H9 (cell line): ENCODE data around the gene TMEM187. TPM values are rescaled to one million over a fixed set of nuclear protein-coding genes. Genes with fewer than 3 reads are reported as not detected.

Source experiments
- DNase-seq: peaks from one replicate; pipeline ENCODE4 v3.0.0-alpha.2; 2017
- H2AFZ ChIP-seq: one replicate; pipeline ENCODE4 v1.6.1; 2013; ENCODE audit warnings: mild to moderate bottlenecking, low read length, control low read depth, moderate library complexity
- H2AK5ac ChIP-seq: 2 replicates; pipeline ENCODE4 v1.6.1; 2013; ENCODE audit warnings: low read length, control low read depth, mixed read lengths; ENCODE audit not compliant: insufficient read length
- H2BK120ac ChIP-seq: one replicate; pipeline ENCODE4 v1.6.1; 2013; ENCODE audit warnings: low read depth, mild to moderate bottlenecking, low read length, control low read depth, inconsistent platforms; ENCODE audit not compliant: poor library complexity, severe bottlenecking
- H2BK12ac ChIP-seq: 2 replicates; pipeline ENCODE4 v1.6.1; 2013; ENCODE audit warnings: low read length, control low read depth, mixed read lengths, low read depth; ENCODE audit not compliant: insufficient read length
- H2BK15ac ChIP-seq: 2 replicates; pipeline ENCODE4 v1.6.1; 2013; ENCODE audit warnings: low read depth, low read length, control low read depth
- H2BK20ac ChIP-seq: one replicate; pipeline ENCODE4 v1.6.1; 2013; ENCODE audit warnings: low read depth, mild to moderate bottlenecking, low read length, control low read depth, inconsistent platforms; ENCODE audit not compliant: poor library complexity, severe bottlenecking
- H2BK5ac ChIP-seq: 2 replicates; pipeline ENCODE4 v1.6.1; 2013; ENCODE audit warnings: low read length, control low read depth, mixed read lengths; ENCODE audit not compliant: insufficient read length
- H3K14ac ChIP-seq: 2 replicates; pipeline ENCODE4 v1.6.1; 2013; ENCODE audit warnings: low read length, control low read depth; ENCODE audit not compliant: insufficient read depth
- H3K18ac ChIP-seq: 2 replicates; pipeline ENCODE4 v1.6.1; 2013; ENCODE audit warnings: low read depth, mild to moderate bottlenecking, mixed read lengths, low read length, control low read depth; ENCODE audit not compliant: insufficient read length
- H3K23ac ChIP-seq: 2 replicates; pipeline ENCODE4 v1.6.1; 2013; ENCODE audit warnings: low read length, control low read depth, mixed read lengths, low read depth; ENCODE audit not compliant: insufficient read length
- H3K23me2 ChIP-seq: 2 replicates; pipeline ENCODE4 v1.6.1; 2013; ENCODE audit warnings: low read depth, mild to moderate bottlenecking, mixed read lengths, low read length, control low read depth; ENCODE audit not compliant: insufficient read length, poor library complexity, severe bottlenecking
- H3K27ac ChIP-seq: 2 replicates; pipeline ENCODE4 v1.5.1; 2013; ENCODE audit warnings: low read length, control low read depth, mixed read lengths, low read depth; ENCODE audit not compliant: insufficient read length
- H3K27me3 ChIP-seq: 2 replicates; pipeline ENCODE4 v1.6.1; 2013; ENCODE audit warnings: low read length, control low read depth, inconsistent platforms; ENCODE audit not compliant: insufficient read depth
- H3K4ac ChIP-seq: 2 replicates; pipeline ENCODE4 v1.6.1; 2013; ENCODE audit warnings: low read depth, mild to moderate bottlenecking, control low read depth, inconsistent platforms, low read length, moderate library complexity
- H3K4me1 ChIP-seq: 2 replicates; pipeline ENCODE4 v1.6.1; 2013; ENCODE audit warnings: low read length, control low read depth, inconsistent platforms; ENCODE audit not compliant: insufficient read depth
- H3K4me2 ChIP-seq: 2 replicates; pipeline ENCODE4 v1.6.1; 2013; ENCODE audit warnings: low read length, control low read depth, mixed read lengths; ENCODE audit not compliant: insufficient read length, insufficient read depth
- H3K56ac ChIP-seq: 2 replicates; pipeline ENCODE4 v1.6.1; 2013; ENCODE audit warnings: low read depth, mild to moderate bottlenecking, mixed read lengths, low read length, control low read depth; ENCODE audit not compliant: insufficient read length
- H3K79me1 ChIP-seq: 2 replicates; pipeline ENCODE4 v1.6.1; 2013; ENCODE audit warnings: low read depth, mild to moderate bottlenecking, moderate library complexity, low read length, control low read depth, inconsistent platforms; ENCODE audit not compliant: insufficient read depth, poor library complexity, severe bottlenecking
- H3K79me2 ChIP-seq: 2 replicates; pipeline ENCODE4 v1.6.1; 2013; ENCODE audit warnings: low read length, control low read depth, inconsistent platforms; ENCODE audit not compliant: insufficient read depth
- H3K9ac ChIP-seq: 2 replicates; pipeline ENCODE4 v1.6.1; 2013; ENCODE audit warnings: low read length, control low read depth, mixed read lengths; ENCODE audit not compliant: insufficient read length; ENCODE audit errors: extremely low read depth
- H3K9me3 ChIP-seq: one replicate; pipeline ENCODE4 v1.6.1; 2013; ENCODE audit warnings: low read depth, low read length, inconsistent platforms; ENCODE audit not compliant: control insufficient read depth
- H3T11ph ChIP-seq: one replicate; pipeline ENCODE4 v1.6.1; 2013; ENCODE audit warnings: mild to moderate bottlenecking, low read length, control low read depth, inconsistent platforms
- H4K20me1 ChIP-seq: one replicate; pipeline ENCODE4 v1.6.1; 2013; ENCODE audit not compliant: control insufficient read depth, insufficient read length, insufficient read depth
- H4K5ac ChIP-seq: 2 replicates; pipeline ENCODE4 v1.6.1; 2013; ENCODE audit warnings: low read depth, mild to moderate bottlenecking, mixed read lengths, low read length, control low read depth; ENCODE audit not compliant: insufficient read length
- H4K8ac ChIP-seq: replicated peaks from 2 replicates; pipeline ENCODE4 v1.6.1; 2013; ENCODE audit warnings: low read length, control low read depth, mixed read lengths, low read depth; ENCODE audit not compliant: insufficient read length
- H4K91ac ChIP-seq: 2 replicates; pipeline ENCODE4 v1.6.1; 2013; ENCODE audit warnings: low read depth, mild to moderate bottlenecking, moderate library complexity, mixed read lengths, low read length, control low read depth; ENCODE audit not compliant: insufficient read length
- H3K27ac Mint-ChIP-seq, 3 experiments: 2 replicates in 2 of 3; 3 replicates in 1 of 3; pipeline ENCODE4 v1.8.0; 2020 to 2021; ENCODE audit warnings: mixed read lengths in 3 of 3, mild to moderate bottlenecking in 1 of 3, moderate library complexity in 1 of 3
- H3K27me3 Mint-ChIP-seq: 2 replicates; pipeline ENCODE4 v1.8.0; 2021; ENCODE audit warnings: low read depth, mild to moderate bottlenecking, moderate library complexity, mixed read lengths
- H3K36me3 Mint-ChIP-seq, 3 experiments: 2 replicates in 2 of 3; 3 replicates in 1 of 3; pipeline ENCODE4 v1.8.0; 2020 to 2021; ENCODE audit warnings: low read depth in 3 of 3, mixed read lengths in 3 of 3; ENCODE audit not compliant: insufficient read depth in 1 of 3
- H3K4me1 Mint-ChIP-seq, 2 experiments: 2 replicates each; pipeline ENCODE4 v1.8.0; 2020; ENCODE audit warnings: mixed read lengths in 2 of 2
- H3K4me3 Mint-ChIP-seq, 2 experiments: 2 replicates in 1 of 2; 3 replicates in 1 of 2; pipeline ENCODE4 v1.8.0; 2020 to 2021; ENCODE audit warnings: mild to moderate bottlenecking in 2 of 2, mixed read lengths in 2 of 2, moderate library complexity in 1 of 2
- H3K9me3 Mint-ChIP-seq, 2 experiments: 2 replicates in 1 of 2; 3 replicates in 1 of 2; pipeline ENCODE4 v1.8.0; 2020; ENCODE audit warnings: mild to moderate bottlenecking in 2 of 2, mixed read lengths in 2 of 2, moderate library complexity in 1 of 2
- WGBS: extraction: QIAGEN DNeasy Blood & Tissue Kit; methylation state at CpG from one replicate; pipeline ENCODE4 v1.1.7; 2013; ENCODE audit warnings: missing lambda C conversion rate, low lambda C conversion rate, mixed read lengths; ENCODE audit not compliant: insufficient read length; ENCODE audit errors: extremely low coverage; 5-methylcytosine and 5-hydroxymethylcytosine counted together
- total RNA-seq: library from RNA; stranded (reverse); gene quantifications from 2 replicates; pipeline ENCODE4 v1.2.1, GENCODE V29; 2021
- TF ChIP-seq, protein P1 (sequence below): fragments of 200-600 bp; sonication (generic); conservative IDR thresholded peaks from 3 replicates; pipeline ENCODE4 v1.8.0; 2021; ENCODE audit warnings: antibody characterized with exemption, mild to moderate bottlenecking

Gene TMEM187
- total RNA-seq, 1 experiment from 2014 or later: 2.7 TPM

DNA sequence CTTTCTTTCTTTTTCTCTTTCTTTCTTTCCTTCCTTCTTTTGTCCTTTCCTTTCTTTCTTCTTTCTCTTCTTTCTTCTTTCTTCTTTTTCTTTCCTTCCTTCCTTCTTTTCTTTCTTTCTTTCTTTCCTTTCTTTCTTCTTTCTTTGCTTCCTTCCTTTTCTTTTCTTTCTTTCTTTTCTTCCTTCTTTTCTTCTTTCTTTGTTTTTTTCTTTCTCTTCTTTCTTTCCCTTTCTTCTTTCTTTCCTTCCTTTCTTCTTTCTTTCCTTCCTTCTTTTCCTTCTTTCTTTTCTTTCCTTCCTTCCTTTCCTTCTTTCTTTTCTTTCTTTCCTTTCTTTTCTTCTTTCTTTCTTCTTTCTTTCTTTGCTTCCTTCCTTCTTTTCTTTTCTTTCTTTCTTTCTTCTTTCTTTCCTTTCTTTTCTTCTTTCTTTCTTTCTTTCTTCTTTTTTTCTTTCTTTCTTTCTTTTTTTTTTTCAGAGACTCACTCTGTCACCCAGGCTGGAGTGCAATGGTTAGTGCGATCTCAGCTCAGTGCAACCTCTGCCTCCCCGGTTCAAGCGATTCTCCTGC is 18.5 kb downstream of the TMEM187 start:
- no peaks in the 10 kb centered on the region for H3K4me1 Mint-ChIP-seq
- no peak overlapping the region for H3K23ac ChIP-seq
- H3K27me3 ChIP-seq: no peaks in the 10 kb centered on the region
- H4K91ac ChIP-seq: no peak overlapping the region
- no peak overlapping the region for H4K8ac ChIP-seq
- peaks cover 5% of the 10 kb centered on the region in 3 experiments; a peak in 4 of 7 replicates for H3K36me3 Mint-ChIP-seq
- H3K18ac ChIP-seq: no peak overlapping the region
- no peak overlapping the region for H3K27ac Mint-ChIP-seq
- H2AK5ac ChIP-seq: no peak overlapping the region
- H3K9me3 Mint-ChIP-seq: peaks cover 64 to 74% of the 10 kb centered on the region in 2 experiments
- no peak overlapping the region for H3K4ac ChIP-seq
- no peak overlapping the region for H2BK5ac ChIP-seq
- no peak overlapping the region for H3K14ac ChIP-seq
- WGBS: no CpG with 5 or more reads among the region's 3 CpGs
- H3K4me2 ChIP-seq: no peak overlapping the region
- no peak overlapping the region for H2AFZ ChIP-seq
- no peak overlapping the region for H3K4me3 Mint-ChIP-seq
- no peaks in the 10 kb centered on the region for H3K79me2 ChIP-seq
- no peak overlapping the region for H2BK15ac ChIP-seq
- H2BK120ac ChIP-seq: no peak overlapping the region
- no peak overlapping the region for H4K5ac ChIP-seq
- H3K9ac ChIP-seq: no peak overlapping the region
- H3T11ph ChIP-seq: no peak overlapping the region
- H3K27me3 Mint-ChIP-seq: no peaks in the 10 kb centered on the region; the same call in 1 of the 2 replicates
- no peak overlapping the region for H3K56ac ChIP-seq
- H3K27ac ChIP-seq: no peak overlapping the region
- H2BK20ac ChIP-seq: no peak overlapping the region
- peaks cover 14% of the 10 kb centered on the region for H3K9me3 ChIP-seq
- no peaks in the 10 kb centered on the region for H3K79me1 ChIP-seq
- H4K20me1 ChIP-seq: no peaks in the 10 kb centered on the region
- no peaks in the 10 kb centered on the region for H3K23me2 ChIP-seq
- no peaks in the 10 kb centered on the region for H3K4me1 ChIP-seq
- no peak overlapping the region for H2BK12ac ChIP-seq
- DNase-seq: no peak
- TF ChIP-seq, protein P1, sequence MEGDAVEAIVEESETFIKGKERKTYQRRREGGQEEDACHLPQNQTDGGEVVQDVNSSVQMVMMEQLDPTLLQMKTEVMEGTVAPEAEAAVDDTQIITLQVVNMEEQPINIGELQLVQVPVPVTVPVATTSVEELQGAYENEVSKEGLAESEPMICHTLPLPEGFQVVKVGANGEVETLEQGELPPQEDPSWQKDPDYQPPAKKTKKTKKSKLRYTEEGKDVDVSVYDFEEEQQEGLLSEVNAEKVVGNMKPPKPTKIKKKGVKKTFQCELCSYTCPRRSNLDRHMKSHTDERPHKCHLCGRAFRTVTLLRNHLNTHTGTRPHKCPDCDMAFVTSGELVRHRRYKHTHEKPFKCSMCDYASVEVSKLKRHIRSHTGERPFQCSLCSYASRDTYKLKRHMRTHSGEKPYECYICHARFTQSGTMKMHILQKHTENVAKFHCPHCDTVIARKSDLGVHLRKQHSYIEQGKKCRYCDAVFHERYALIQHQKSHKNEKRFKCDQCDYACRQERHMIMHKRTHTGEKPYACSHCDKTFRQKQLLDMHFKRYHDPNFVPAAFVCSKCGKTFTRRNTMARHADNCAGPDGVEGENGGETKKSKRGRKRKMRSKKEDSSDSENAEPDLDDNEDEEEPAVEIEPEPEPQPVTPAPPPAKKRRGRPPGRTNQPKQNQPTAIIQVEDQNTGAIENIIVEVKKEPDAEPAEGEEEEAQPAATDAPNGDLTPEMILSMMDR: no peak
